ENCODE data around the gene LRRC61.
"Not testable (repeated sequence)": the region's sequence is repeated elsewhere in the genome, so short reads cannot be mapped to it uniquely, and the experiment has no call there.

The LRRC61 gene

DNA sequence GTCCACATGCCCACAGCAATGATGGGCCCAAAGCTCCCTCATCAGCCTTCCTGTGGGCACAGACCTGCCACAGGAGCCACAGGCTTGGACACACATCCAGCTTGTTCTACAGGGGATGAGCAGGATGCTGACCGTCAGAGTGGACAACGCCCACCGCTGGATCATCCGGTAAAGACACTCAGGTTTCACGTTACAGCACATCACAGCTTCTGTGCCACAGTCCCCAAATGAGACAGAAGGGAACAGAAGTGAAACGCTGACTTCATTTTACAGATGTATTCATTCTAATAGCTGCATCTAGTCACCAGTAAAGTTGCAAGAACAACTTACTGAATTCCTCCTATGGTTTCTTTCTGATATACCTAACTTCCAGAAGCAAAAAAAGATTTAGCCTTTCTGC is 32.8 kb upstream of the LRRC61 start:
- H3K27ac ChIP-seq (ENCODE audit: insufficient read depth, low read depth, low read length, poor library complexity, severe bottlenecking); H3K9me3 ChIP-seq (ENCODE audit: control insufficient read depth, low read length); H3K36me3 ChIP-seq (ENCODE audit: control insufficient read depth, insufficient read depth, low read length); H3K27me3 ChIP-seq (ENCODE audit: control insufficient read depth, insufficient read depth, low read length, poor library complexity, severe bottlenecking); H3K4me1 ChIP-seq (ENCODE audit: control insufficient read depth, insufficient read depth, low read length); H3K4me3 ChIP-seq (ENCODE audit: insufficient read depth, low read depth, low read length): not testable (repeated sequence)
- WGBS, 2 experiments, result 55 to 60% methylated on average over 4 to 5 of the region's 6 CpGs

DNA sequence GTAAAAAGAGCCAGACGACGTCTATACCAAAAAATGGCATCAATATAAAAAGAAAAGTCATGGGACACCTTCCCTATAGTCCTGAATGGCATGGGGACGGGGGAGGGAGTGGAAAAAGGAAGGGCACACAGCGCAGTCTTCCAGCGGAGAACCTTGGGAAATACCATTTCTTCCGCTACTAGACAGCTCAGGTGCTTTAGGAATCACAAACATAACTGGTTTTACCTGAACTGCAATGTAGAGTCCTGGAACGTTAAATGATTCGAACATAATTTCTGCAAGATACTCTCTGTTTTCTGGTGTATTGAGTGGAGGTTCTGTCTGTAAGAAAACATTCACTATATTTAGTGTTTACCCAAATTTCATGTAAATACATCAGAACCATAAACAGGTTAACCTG is 28.1 kb upstream of the LRRC61 start:
- H3K4me3 ChIP-seq (ENCODE audit: insufficient read depth, low read depth, low read length); H3K27me3 ChIP-seq (ENCODE audit: control insufficient read depth, insufficient read depth, low read length, poor library complexity, severe bottlenecking); H3K9me3 ChIP-seq (ENCODE audit: control insufficient read depth, low read length); H3K36me3 ChIP-seq (ENCODE audit: control insufficient read depth, insufficient read depth, low read length); H3K27ac ChIP-seq (ENCODE audit: insufficient read depth, low read depth, low read length, poor library complexity, severe bottlenecking); H3K4me1 ChIP-seq (ENCODE audit: control insufficient read depth, insufficient read depth, low read length): not testable (repeated sequence)
- 94 to 96% methylated on average over 5 to 7 of the region's 8 CpGs for WGBS, 2 experiments

DNA sequence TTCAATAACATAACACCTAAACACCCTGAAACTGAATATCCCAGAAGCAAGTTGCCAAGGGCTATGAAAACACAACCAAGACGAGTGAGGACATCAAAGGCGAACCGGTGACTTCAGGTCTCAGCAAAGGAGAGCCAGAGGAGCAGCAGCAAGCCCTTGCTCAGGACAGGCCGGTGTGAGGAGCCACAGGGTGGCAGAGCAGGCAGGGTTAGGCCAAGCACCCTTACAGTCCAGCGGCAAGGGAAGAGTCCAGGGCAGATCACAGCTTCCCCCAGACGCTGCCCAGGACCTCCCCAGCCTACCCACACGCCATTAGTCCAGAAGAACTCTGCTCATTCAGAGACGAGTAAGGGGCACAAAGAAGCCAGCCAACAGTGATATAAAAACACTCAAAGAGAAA is 27.5 kb upstream of the LRRC61 start:
- not testable (repeated sequence) for H3K9me3 ChIP-seq (ENCODE audit: control insufficient read depth, low read length); H3K36me3 ChIP-seq (ENCODE audit: control insufficient read depth, insufficient read depth, low read length); H3K27ac ChIP-seq (ENCODE audit: insufficient read depth, low read depth, low read length, poor library complexity, severe bottlenecking); H3K4me1 ChIP-seq (ENCODE audit: control insufficient read depth, insufficient read depth, low read length); H3K4me3 ChIP-seq (ENCODE audit: insufficient read depth, low read depth, low read length); H3K27me3 ChIP-seq (ENCODE audit: control insufficient read depth, insufficient read depth, low read length, poor library complexity, severe bottlenecking)
- whole genome bisulfite sequencing, 2 experiments, result no CpG with 5 or more reads among the region's 8 CpGs

- not testable (repeated sequence) for H3K36me3 ChIP-seq (ENCODE audit: control insufficient read depth, insufficient read depth, low read length); H3K9me3 ChIP-seq (ENCODE audit: control insufficient read depth, low read length); H3K27me3 ChIP-seq (ENCODE audit: control insufficient read depth, insufficient read depth, low read length, poor library complexity, severe bottlenecking); H3K4me1 ChIP-seq (ENCODE audit: control insufficient read depth, insufficient read depth, low read length); H3K27ac ChIP-seq (ENCODE audit: insufficient read depth, low read depth, low read length, poor library complexity, severe bottlenecking); H3K4me3 ChIP-seq (ENCODE audit: insufficient read depth, low read depth, low read length)
- 92 to 94% methylated on average over 8 of the region's 10 CpGs for WGBS, 2 experiments
Measured at GRCh38 chr7:150296802-150297201, 26.4 kb upstream of the LRRC61 start.

DNA sequence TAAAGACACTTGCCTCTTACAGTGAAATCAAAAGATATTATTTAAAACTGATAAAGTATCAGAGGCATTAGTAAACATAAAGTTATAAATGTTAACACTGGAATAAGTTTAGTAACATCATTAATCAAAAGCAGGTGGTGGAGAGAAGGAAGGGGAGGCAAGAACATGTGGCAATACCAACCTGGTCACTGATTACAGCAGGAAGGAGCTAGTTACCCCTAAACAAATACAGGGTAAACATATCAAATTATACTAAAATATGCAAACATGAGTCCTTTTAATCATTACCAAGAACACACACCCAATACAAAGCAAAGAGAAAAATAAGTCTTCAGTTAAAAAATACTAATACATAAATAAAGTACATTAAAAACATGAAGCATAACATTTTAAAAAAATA is 25.2 kb upstream of the LRRC61 start:
- not testable (repeated sequence) for H3K27ac ChIP-seq (ENCODE audit: insufficient read depth, low read depth, low read length, poor library complexity, severe bottlenecking)

GRCh38 chr7:150302908-150303310 is 20.2 kb upstream of the LRRC61 start:
- not testable (repeated sequence) for H3K9me3 ChIP-seq (ENCODE audit: control insufficient read depth, low read length); H3K4me1 ChIP-seq (ENCODE audit: control insufficient read depth, insufficient read depth, low read length); H3K4me3 ChIP-seq (ENCODE audit: insufficient read depth, low read depth, low read length); H3K27me3 ChIP-seq (ENCODE audit: control insufficient read depth, insufficient read depth, low read length, poor library complexity, severe bottlenecking); H3K36me3 ChIP-seq (ENCODE audit: control insufficient read depth, insufficient read depth, low read length); H3K27ac ChIP-seq (ENCODE audit: insufficient read depth, low read depth, low read length, poor library complexity, severe bottlenecking)
- WGBS, 2 experiments, result 80 to 90% methylated on average over 1 of the region's 1 CpG

More for the DNA sequence above, 25.2 kb upstream of the LRRC61 start:
- H3K4me3 ChIP-seq (ENCODE audit: insufficient read depth, low read depth, low read length); H3K27me3 ChIP-seq (ENCODE audit: control insufficient read depth, insufficient read depth, low read length, poor library complexity, severe bottlenecking); H3K9me3 ChIP-seq (ENCODE audit: control insufficient read depth, low read length); H3K4me1 ChIP-seq (ENCODE audit: control insufficient read depth, insufficient read depth, low read length); H3K36me3 ChIP-seq (ENCODE audit: control insufficient read depth, insufficient read depth, low read length): not testable (repeated sequence)

GRCh38 chr7:150304499-150305258 is 18.5 kb upstream of the LRRC61 start:
- not testable (repeated sequence) for H3K27me3 ChIP-seq (ENCODE audit: control insufficient read depth, insufficient read depth, low read length, poor library complexity, severe bottlenecking); H3K9me3 ChIP-seq (ENCODE audit: control insufficient read depth, low read length); H3K36me3 ChIP-seq (ENCODE audit: control insufficient read depth, insufficient read depth, low read length); H3K4me1 ChIP-seq (ENCODE audit: control insufficient read depth, insufficient read depth, low read length); H3K4me3 ChIP-seq (ENCODE audit: insufficient read depth, low read depth, low read length); H3K27ac ChIP-seq (ENCODE audit: insufficient read depth, low read depth, low read length, poor library complexity, severe bottlenecking)
- WGBS, 2 experiments, result 82 to 88% methylated on average over 6 to 8 of the region's 8 CpGs

GRCh38 chr7:150305259-150305902 is 17.8 kb upstream of the LRRC61 start:
- WGBS, 2 experiments, result 92 to 97% methylated on average over 6 of the region's 11 CpGs
- not testable (repeated sequence) for H3K27ac ChIP-seq (ENCODE audit: insufficient read depth, low read depth, low read length, poor library complexity, severe bottlenecking); H3K36me3 ChIP-seq (ENCODE audit: control insufficient read depth, insufficient read depth, low read length); H3K4me1 ChIP-seq (ENCODE audit: control insufficient read depth, insufficient read depth, low read length); H3K27me3 ChIP-seq (ENCODE audit: control insufficient read depth, insufficient read depth, low read length, poor library complexity, severe bottlenecking); H3K4me3 ChIP-seq (ENCODE audit: insufficient read depth, low read depth, low read length); H3K9me3 ChIP-seq (ENCODE audit: control insufficient read depth, low read length)

DNA sequence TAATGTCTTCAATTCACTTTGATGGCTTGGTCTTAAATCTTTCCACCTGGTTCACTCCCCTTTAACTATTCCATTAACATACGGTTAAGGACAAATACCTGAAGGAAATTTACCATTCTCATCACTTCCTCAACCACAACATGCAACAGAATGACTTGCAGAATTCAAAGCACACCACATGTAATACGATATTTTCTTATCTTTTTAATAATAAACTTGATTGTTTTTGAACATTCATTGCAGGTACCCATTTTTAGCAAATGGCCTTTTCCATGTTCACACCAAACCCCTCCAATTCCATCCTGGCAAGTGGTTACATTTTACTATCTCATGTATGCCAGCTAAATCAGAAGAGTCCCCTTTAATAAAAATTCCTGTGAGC is 17.3 kb upstream of the LRRC61 start:
- not testable (repeated sequence) for H3K36me3 ChIP-seq (ENCODE audit: control insufficient read depth, insufficient read depth, low read length); H3K9me3 ChIP-seq (ENCODE audit: control insufficient read depth, low read length); H3K27ac ChIP-seq (ENCODE audit: insufficient read depth, low read depth, low read length, poor library complexity, severe bottlenecking); H3K27me3 ChIP-seq (ENCODE audit: control insufficient read depth, insufficient read depth, low read length, poor library complexity, severe bottlenecking); H3K4me1 ChIP-seq (ENCODE audit: control insufficient read depth, insufficient read depth, low read length); H3K4me3 ChIP-seq (ENCODE audit: insufficient read depth, low read depth, low read length)
- 100% methylated on average over 1 of the region's 2 CpGs for WGBS, 2 experiments

- H3K36me3 ChIP-seq (ENCODE audit: control insufficient read depth, insufficient read depth, low read length); H3K9me3 ChIP-seq (ENCODE audit: control insufficient read depth, low read length); H3K4me3 ChIP-seq (ENCODE audit: insufficient read depth, low read depth, low read length); H3K27me3 ChIP-seq (ENCODE audit: control insufficient read depth, insufficient read depth, low read length, poor library complexity, severe bottlenecking); H3K4me1 ChIP-seq (ENCODE audit: control insufficient read depth, insufficient read depth, low read length); H3K27ac ChIP-seq (ENCODE audit: insufficient read depth, low read depth, low read length, poor library complexity, severe bottlenecking): not testable (repeated sequence)
- WGBS, 2 experiments, result 77 to 88% methylated on average over 4 of the region's 5 CpGs
Measured at GRCh38 chr7:150306377-150306776, 16.8 kb upstream of the LRRC61 start.

DNA sequence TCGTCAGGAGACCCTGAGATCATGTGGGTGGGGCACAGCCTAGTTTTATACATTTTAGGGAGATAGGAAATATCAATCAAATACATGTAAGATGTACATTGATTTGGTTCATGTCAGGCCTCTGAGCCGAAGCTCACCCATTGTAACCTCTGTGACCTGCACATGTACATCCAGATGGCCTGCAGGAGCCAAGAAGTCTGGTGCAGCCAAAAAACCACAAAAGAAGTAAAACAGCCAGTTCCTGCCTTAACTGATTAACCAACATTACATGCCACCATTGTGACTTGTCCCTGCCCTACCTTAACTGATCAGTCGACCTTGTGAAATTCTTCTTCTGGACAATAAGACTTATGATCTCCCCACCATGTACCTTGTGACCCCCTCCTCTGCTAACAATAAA is 16.0 kb upstream of the LRRC61 start:
- Histone ChIP-seq H3K36me3 (ENCODE audit: control insufficient read depth, insufficient read depth, low read length) (no peaks in the 10 kb centered on the region), H3K9me3 (ENCODE audit: control insufficient read depth, low read length) (no peaks in the 10 kb centered on the region), H3K4me3 (ENCODE audit: insufficient read depth, low read depth, low read length) (no peak overlapping the region), H3K4me1 (ENCODE audit: control insufficient read depth, insufficient read depth, low read length) (peaks cover 7% of the 10 kb centered on the region), H3K27ac (ENCODE audit: insufficient read depth, low read depth, low read length, poor library complexity, severe bottlenecking) (no peak overlapping the region), H3K27me3 (ENCODE audit: control insufficient read depth, insufficient read depth, low read length, poor library complexity, severe bottlenecking) (no peaks in the 10 kb centered on the region)
- WGBS, 2 experiments, result 92 to 94% methylated on average over 3 of the region's 3 CpGs

All from ectodermal cell (in vitro differentiated cells).